ENCODE measurements around the gene WNT6. TPM values are rescaled to one million over a fixed set of nuclear protein-coding genes. Genes with fewer than 3 reads are reported as not detected.

The WNT6 gene
- total and polyA plus RNA-seq, 8 donors: 0.07 TPM; not detected in 7

DNA sequence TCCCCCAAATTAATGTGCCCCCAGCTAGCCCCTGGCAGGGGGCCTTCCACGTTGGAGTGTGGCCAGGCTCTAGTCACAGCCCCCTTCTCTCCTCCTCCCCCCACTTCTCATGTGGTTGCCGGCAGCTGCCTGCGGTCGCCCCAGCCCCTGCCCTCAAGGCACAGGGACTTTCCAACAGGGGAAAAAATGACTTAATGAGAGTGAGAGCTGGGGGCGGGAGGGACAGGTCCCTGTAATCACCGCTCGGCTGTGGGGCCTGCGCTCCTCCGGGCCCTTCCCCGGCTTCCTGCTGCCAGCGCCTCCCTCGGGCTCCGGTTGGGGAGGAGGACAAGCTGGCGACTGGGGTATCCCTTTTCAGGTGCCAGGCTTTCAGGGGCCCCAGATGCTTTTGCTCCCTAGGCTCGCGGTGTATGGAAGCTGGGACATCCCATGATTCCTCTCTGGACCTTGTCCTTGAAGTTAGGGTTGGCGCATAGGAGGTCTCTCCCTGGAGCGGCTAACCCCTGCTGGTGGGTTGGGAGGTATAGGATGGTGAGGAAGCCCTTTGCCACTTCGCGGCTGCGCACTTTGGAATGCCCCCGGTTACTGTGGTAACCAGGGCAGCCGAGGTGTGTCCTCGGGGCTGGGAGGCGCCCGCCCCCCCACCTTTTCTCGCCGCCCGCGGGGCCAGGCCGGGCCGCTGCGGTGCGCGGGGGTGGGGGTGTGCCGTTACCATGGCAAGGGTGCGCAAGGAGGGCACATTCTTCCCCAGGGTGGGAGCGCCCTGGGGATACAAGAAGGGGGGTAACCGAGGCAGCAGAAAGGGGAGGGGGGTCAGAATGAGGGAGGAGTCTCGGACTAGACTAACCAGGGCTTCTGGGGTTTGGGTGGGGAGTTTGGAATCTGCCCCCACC, 37.1 kb downstream of the WNT6 start:
- no peaks in the 10 kb centered on the region for H3K36me3 ChIP-seq
- DNase-seq: no peak
- peaks cover 70 to 99% of the 10 kb centered on the region in 2 donors for H3K27me3 ChIP-seq
- intact Hi-C loops (cut with DNase I): no loop called here
- TF ChIP-seq, protein P1, sequence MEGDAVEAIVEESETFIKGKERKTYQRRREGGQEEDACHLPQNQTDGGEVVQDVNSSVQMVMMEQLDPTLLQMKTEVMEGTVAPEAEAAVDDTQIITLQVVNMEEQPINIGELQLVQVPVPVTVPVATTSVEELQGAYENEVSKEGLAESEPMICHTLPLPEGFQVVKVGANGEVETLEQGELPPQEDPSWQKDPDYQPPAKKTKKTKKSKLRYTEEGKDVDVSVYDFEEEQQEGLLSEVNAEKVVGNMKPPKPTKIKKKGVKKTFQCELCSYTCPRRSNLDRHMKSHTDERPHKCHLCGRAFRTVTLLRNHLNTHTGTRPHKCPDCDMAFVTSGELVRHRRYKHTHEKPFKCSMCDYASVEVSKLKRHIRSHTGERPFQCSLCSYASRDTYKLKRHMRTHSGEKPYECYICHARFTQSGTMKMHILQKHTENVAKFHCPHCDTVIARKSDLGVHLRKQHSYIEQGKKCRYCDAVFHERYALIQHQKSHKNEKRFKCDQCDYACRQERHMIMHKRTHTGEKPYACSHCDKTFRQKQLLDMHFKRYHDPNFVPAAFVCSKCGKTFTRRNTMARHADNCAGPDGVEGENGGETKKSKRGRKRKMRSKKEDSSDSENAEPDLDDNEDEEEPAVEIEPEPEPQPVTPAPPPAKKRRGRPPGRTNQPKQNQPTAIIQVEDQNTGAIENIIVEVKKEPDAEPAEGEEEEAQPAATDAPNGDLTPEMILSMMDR (IDR thresholded peaks at IDR 0.05): no peak
- no peak overlapping the region for H3K4me3 ChIP-seq
- H3K9me3 ChIP-seq: no peaks in the 10 kb centered on the region
- peaks cover 18 to 42% of the 10 kb centered on the region in 2 donors for H3K4me1 ChIP-seq
- ATAC-seq: peak; percentile 30
- no peak overlapping the region for H3K27ac ChIP-seq

DNA sequence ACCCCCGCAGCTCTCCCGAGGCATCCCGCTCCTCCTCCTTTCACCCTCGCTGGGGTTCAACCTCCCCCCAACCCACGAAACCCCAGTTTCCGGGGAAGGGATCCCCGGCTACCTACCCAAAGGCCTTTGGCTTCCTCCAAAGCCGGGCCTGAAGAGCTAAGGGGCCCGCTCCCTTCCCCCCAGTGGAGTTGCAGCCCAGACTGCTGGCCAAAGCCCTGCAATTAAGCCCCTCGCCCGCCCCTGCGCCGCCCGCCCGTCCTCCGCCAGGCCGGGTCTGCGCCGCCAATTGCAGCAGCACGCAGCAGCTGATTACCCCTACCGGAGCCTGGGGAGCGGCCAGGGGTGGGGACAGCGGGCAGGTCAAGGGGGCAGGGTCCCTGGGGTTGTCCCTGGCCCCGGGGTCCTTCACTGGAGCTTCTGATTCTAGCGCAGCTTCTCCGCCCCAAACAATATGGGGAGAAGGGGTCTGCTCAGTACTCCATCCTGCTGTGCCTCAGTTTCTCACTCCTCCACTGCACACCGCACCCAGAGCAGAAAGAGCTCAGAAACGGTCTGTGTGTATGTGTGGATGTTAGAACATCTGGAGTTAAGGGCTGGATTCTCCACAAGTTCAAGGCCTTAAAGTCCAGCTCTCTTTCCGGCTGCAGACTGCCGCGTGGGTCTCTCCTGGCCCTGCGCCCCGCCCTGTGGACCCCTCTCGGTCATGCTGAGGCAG, 37.9 kb downstream of the WNT6 start:
- TF ChIP-seq, protein P1 (IDR thresholded peaks at IDR 0.05): no peak
- Histone ChIP-seq H3K4me3 (no peak overlapping the region), H3K4me1 (peaks cover 18 to 39% of the 10 kb centered on the region in 2 donors), H3K27ac (no peak overlapping the region), H3K9me3 (no peaks in the 10 kb centered on the region), H3K27me3 (peaks cover 70 to 100% of the 10 kb centered on the region in 2 donors), H3K36me3 (no peaks in the 10 kb centered on the region)
- ATAC-seq: no peak
- no peak for DNase-seq
- intact Hi-C loops (cut with DNase I): no loop called here

DNA sequence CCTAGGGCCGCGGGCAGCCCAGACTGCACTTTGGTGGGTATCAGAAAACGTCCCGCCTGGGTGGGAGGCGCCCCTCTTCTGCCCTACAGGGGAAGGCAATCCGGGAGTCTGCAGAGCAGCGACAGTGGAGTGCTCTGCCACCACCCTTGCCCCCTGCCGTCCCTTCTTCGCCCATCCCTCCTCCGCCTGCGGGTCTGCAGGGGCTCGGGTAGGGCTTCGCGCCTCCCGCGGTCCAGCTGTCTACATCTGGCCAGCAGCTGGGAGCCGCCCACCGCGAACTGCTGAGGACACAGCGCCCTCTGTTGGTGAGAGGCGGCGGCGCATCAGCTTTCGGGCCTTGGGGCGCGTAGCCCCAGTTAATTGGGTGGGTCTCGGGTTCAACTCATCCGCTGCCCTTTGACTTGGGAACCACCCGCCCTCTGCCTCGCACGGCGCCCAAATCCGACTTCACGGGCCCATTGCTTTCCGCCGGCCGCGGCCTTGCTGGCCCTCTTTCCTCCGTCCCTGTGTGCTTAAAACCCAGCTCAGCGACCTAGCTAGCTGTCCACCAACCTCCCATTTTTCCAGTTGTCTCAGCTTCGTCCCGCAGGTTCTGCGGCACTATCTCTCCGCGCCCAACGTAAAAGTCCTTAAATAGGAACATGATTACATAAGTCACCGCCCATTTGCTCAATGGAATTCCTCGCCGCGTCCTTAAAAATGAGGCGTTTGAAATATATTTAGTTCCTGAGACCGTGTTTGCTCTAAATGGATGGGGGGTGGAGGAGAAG, 38.7 kb downstream of the WNT6 start:
- Histone ChIP-seq H3K9me3 (no peaks in the 10 kb centered on the region), H3K4me3 (no peak overlapping the region), H3K27me3 (peaks cover 69 to 100% of the 10 kb centered on the region in 2 donors), H3K27ac (no peak overlapping the region), H3K36me3 (no peaks in the 10 kb centered on the region), H3K4me1 (peaks cover 18 to 32% of the 10 kb centered on the region in 2 donors)
- peak; percentile 62 to 92 (median 72) for DNase-seq
- TF ChIP-seq, protein P1 (IDR thresholded peaks at IDR 0.05): peak; percentile 90 to 94
- ATAC-seq: peak; percentile 81
- intact Hi-C loops (cut with DNase I): no loop called here

DNA sequence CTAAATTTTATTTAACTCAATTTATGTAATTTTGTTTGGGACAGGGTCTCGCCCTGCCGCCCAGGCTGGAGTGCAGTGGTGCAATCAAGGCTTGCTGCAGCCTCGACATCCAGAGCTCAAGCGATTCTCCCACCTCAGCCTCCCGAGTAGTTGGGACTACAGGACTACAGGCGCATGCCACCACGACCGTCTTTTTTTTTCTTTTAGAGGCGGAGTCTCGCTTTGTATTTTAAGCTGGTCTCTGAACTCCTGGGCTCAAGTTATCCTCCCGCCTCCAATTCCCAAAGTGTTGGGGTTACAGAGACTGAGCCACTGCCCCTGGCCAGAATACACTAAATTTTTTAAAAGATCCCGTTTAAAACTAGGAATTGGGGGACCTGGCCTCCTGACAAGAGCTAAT, 39.5 kb downstream of the WNT6 start:
- H3K27me3 ChIP-seq: peaks cover 61 to 100% of the 10 kb centered on the region in 2 donors

More for the DNA sequence above, 39.5 kb downstream of the WNT6 start:
- no peaks in the 10 kb centered on the region for H3K9me3 ChIP-seq
- intact Hi-C loops (cut with DNase I): no loop called here
- no peak for ATAC-seq
- H3K27ac ChIP-seq: no peak overlapping the region
- H3K4me3 ChIP-seq: no peak overlapping the region
- no peaks in the 10 kb centered on the region for H3K36me3 ChIP-seq
- no peak for DNase-seq
- TF ChIP-seq, protein P1 (IDR thresholded peaks at IDR 0.05): no peak
- H3K4me1 ChIP-seq: peaks cover 18 to 27% of the 10 kb centered on the region in 2 donors
